ENCODE results near the gene TRAF3.
"Not testable (repeated sequence)": the region's sequence is repeated elsewhere in the genome, so short reads cannot be mapped to it uniquely, and the experiment has no call there.

Gene TRAF3

DNA sequence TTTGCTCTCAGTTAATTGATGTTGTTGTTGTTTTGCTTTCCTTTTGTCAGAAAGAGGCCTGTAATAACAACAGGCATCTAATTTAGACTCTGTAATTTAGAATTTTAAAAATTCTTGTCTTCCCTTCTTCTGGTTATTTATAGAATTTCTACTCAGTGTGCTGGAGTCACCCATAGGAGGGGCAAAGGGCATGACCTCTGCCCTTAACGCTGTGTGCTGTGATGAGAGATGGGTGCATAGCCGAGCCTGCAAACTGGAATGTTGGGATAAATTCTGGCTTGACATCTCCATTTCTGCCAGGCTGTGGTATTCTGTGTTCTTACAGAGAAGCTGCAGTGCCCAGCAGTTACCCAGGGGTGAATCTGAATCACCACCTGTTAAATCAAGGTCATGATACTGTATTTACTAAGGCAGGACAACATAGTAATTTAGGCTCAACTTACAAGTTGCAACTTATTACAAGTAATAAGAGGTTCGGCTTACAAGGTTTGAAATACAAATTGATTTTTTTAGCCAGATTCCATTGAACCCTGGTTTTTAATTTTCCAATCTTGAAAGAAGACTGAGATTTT lies 53.3 kb downstream of the TRAF3 start:
- no peak for DNase-seq

DNA sequence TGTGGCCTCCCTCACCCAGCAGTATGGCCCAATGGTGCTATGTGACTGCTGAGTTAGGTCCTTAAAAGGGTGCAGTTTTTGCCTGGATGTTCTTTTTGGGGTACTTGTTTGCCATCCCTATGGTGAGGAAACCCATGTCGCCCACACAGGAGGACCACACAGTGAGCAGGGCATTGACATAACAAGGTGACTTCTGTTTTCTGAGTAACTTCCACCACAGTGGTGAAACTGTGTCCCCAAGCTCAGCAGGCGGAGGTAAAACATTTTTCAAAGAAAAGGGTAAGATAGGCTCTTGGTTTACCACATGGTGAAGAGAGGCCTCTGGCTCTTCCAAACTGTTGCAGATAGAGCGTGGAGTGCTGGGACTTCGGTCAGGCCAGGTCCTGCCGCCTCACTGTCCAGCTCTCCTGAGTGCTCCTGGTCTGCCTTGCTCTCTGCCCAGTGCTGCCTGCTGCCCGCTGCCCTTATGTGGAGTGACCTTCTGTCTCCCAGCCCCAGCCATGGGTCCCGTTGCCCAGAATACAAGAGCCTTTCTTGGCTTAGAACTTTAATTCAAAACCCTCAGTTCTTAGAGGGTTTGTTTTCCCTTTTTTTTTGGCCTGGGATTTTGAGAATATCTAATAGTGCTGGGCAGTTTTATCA lies 54.0 kb downstream of the TRAF3 start:
- no peak for DNase-seq

DNA sequence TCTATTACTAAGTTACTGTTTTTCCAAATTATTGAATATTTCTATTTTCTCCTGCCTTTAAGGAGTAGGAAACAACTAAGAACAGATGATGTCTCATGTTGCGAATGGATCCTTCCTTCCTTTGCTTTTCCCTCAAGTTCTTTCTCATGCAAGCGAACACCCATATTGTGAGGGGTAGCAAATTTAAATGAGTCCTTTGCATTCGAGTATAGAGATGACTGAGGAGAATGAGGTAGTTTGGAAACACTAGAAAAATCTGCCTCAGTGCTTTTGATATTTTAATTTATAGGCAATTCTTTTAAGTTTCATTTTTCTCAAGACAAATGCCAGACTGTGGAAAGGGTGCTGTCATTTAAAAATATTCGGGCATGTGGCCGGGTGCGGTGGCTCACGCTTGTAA lies 56.1 kb downstream of the TRAF3 start:
- DNase-seq: no peak

DNA sequence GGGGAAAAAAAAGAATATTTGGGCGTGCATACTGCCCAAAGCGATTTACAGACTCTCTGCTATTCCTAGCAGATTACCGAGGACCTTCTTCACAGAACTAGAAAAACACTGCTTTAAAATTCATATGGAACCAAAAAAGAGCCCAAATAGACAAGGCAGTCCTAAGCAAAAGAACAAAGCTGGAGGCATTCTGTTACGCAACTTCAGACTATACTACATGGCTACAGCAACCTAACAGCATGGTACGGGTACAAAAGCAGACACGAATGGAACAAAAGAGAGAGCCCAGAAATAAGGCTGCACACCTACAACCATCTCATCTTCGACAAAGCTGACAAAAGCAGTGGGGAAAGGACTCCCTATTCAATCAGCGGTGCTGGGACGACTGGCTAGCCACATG lies 56.7 kb downstream of the TRAF3 start:
- DNase-seq: no peak

DNA sequence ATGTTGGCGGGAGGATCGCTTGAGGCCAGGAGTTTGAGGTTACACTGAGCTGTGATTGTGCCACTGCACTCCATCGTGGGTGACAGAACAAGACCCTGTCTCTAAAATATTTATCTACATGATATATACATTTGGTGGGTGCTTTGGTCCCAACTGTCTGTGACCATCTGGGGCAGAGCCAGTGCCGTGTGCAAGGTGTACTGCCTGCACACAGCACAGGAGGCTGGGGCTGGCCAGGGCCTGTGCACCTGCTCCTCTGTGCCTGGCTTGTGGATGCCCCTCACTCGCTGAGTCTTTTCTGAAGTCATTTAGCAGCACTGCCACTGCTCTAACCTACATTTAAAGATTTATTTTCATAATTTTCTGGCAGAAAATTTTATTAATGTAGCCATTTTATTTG lies 58.7 kb downstream of the TRAF3 start:
- no peak for DNase-seq

DNA sequence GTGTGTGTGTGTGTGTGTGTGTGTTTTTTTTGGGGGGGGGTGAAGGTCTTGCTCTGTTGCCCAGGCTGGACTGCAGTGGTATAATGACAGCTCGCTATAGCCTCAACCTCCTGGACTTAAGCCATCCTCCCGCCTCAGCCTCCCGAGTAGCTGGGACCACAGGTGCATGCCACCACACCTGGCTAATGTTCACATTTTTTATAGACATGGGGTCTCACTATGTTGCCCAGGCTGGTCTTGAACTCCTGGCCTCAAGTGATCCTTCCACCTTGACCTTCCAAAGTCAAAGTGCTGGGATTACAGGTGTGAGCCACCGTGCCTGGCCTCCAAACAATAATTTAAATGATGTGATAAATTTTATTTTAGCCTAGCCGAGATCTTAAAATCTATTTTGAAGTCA lies 59.9 kb downstream of the TRAF3 start:
- DNase-seq: not testable (repeated sequence)

DNA sequence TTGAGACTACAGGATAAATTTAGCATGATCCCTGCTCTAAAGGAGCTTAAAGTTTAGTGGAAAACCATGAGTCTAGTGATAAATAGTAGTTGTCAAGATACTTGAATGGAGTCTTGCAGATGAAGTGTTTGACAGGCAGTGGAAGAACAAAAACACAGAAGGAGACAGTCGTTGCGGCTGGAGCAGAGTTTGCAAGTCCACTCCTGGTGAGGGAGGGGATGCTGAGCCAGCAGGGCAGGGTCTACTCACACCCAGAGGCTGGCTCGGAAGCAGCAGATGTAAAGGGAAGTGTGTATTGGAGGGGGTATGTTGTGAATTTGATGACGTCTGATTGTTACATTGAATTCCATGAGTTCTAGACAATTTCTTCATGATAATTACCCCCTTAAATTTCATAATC lies 61.3 kb downstream of the TRAF3 start:
- DNase-seq: no peak

DNA sequence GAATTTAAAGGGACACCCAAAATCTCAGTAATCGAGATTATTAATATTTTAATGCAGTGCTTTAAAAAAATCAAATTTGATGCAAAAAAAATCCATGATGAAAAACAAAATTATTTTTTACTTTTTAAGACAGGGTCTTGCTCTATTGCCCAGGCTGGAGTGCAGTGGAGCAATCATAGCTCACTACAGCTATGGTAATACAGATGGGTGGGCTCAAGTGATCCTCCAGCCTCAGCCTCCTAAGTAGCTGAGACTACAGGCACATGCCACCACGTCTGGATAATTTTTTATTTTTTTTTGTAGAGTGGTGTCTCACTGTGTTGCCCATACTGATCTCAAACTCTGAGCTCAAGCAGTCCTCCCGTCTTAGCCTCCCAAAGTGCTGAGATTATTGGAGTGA lies 62.9 kb downstream of the TRAF3 start:
- no peak for DNase-seq

DNA sequence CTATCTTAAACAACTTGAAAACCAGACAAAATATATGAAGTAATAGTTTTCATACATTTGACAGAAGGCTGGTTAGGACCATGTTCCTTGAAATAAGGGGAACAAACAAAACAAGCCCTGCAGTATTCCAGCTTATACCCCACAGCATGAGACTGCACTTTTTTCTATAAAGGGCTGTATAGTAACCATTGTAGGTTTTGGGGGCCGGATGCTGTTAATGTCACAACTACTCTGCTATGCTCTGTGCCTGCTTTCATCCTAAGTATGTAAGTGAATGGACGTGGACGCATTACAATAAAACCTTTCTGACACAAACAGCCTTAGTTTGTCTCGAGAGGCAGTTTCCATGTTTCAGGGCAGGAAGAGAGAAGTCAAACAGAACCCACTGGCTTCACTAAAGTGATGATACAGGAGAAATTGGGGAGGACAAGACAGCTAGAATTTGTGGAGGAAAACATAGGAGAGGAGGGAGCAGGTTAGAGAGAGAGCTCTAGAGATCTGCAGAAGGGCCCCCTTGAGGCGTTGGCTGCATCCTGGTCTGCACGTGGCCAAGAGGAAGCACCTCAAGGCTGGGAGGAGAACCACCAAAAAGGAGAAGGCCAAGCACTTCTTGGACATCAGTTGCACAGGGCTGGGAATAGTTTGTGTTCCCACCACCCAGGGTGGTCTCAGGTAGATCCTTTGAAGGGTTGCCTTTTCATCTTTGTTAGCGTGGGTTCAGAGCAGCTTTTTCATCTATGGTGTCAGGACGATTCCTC lies 63.7 kb downstream of the TRAF3 start:
- no peak for DNase-seq

DNA sequence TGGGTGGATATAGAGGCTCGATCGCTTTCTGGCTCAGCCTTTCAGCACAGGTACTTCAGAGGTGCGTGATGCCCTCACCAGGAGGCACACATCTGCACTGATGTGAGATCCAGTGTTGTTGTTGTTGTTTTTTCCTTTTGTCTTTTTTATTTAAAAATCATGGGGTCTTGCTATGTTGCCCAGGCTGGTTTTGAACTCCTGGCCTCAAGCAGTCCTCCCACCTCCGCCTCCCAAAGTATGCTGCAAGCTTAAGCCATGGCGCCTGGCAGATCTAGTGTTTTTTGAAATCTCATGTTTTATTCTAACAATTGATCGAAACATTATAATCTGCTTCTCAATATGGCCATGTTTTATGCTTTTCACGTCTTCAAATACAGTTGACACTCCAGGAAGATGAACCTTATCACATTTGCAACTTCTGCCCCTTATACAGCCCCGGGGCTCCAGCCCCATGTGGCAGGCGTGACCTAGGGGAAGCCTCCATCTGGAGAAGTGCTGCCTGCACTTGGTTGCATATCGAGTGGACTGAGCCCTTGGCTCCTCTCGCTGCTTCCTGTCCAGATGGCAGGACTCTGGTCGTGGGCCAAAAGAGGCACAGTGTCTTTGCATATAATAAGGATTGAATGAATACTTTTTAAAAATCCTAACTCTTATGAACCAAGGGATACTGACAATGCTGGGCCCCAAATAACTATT lies 71.7 kb downstream of the TRAF3 start:
- DNase-seq: no peak

DNA sequence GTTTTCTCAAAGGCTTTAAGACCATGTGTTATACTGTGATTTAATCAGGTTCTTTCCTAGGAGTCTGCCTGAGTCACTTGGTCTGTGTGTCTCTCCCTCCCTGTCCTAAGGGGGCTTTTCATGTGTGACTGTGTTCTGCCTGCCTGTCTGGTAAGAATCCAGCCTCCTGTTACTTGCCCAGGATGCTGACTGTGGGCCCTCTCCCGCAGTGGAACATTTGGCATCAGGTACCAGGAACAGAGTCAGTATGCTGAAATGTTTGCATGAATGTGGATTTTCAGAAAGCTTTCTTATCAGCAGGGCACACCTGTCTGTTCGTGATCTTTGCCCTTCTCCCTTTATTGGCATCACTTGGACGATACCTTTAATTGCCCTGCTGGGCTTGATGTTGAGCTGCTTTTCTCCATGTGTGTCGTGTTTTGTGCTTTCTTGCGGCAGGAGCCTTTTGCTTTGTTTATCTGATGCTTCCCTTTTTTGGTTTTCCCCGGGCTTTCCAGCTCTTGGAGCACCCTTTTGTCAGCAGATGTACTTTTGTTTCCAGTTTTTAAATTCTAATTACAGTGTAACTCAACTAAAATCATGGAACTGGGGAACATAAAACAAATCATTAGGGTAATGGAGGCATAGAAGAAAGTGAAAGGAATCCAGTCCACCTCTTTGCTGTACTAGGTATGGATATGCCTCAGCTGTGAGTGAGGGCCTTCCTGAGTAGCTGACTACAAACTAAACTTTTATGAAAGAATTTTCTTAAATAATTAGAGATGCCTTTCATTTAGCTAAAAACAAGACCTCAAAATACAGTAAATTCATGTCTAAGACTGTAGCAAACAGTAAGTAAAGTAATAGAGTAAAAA lies 72.5 kb downstream of the TRAF3 start:
- DNase-seq: no peak

DNA sequence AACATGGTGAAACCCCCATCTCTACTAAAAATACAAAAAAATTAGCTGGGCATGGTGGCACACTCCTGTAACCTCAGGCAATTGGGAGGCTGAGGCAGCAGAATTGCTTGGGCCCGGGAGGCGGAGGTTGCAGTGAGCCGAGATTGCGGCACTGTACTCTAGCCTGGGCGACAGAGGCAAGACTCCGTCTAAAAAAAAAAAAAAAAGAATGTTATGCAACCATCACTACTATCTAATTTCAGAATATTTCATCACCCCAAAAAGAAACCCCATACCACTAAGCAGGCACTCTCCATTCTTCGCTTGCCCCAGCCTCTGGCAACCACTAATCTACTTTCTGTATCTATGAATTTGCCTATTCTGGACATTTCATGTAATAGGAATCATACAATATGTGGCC lies 76.4 kb downstream of the TRAF3 start:
- no peak for DNase-seq

DNA sequence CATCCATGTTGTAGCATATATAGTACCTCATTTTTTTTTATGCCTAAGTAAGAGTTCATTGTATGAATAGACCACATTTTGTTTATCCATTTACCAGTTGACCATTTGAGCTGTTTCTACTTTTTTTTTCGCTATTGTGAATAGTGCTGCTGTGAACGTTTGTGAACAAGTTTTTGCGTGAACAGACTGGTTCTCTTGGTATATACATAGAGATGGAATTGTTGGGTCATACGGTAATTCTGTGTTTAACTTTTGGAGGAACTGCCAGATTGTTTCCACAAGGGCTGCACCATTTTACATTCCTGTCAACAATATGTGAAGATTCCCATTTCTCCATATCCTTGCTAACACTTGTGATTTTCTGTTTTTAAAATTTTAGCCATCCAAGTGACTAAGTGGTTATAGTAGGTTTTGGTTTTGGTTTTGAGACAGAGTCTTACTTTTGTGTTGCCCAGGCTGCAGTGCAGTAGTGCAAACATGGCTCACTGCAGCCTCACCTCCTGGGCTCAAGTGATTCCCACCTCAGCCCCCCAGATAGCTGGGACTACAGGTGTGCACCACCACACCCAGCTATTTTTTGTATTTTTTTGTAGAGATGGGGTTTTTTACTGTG lies 76.9 kb downstream of the TRAF3 start:
- no peak for DNase-seq

DNA sequence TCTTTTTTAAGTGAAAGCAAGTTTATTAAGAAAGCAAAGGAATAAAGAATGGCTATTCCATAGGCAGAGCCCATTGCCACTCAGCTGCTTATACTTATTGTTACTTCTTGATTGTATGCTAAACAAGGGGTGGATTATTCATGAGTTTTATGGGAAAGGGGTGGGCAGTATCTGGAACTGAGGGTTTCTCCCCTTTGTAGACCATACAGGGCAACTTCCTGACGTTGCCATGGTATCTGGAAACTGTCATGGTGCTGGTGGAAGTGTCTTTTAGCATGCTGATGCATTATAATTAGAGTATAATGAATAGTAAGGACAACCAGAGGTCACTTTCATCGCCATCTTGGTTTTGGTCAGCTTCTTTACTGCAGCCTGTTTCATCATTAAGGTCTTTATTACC lies 78.9 kb downstream of the TRAF3 start:
- DNase-seq: no peak

DNA sequence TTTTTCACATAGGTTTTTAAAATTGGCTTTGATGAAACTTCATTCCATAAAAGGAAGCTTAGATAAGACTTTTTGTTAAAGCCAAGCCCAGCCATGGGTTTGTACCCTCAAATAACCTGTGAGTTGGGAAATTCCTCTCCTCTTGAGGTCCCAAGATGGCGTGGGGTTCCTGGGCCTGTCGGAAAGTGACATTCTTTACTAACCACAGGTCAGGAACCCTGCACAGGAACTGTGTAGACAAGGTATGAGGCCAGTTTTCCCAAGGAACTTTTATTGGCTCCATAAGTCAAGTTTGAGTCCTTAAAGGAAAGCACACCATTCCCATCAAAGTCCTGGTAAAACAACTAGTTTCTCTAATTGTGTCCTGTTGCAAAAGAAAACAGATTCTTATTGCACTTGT lies 80.2 kb downstream of the TRAF3 start:
- no peak for DNase-seq

DNA sequence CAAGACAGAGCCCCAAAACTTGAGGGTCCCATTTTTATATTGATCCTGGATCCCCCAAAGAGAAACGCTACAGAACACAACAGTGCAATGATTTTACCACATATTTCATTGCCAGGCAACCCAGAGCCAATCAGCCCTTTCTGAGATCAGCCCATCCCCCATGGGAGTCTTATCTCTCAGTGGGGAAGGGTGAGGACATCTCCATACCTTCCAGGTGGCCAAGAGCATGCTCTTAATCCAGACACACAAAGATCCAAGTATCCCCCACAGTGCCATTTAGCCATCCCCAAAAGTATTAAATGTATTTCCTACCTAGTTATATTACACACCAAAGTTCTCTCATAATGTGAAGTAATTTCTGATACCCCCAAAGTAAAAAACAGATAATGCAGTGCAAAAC lies 82.7 kb downstream of the TRAF3 start:
- DNase-seq: no peak

DNA sequence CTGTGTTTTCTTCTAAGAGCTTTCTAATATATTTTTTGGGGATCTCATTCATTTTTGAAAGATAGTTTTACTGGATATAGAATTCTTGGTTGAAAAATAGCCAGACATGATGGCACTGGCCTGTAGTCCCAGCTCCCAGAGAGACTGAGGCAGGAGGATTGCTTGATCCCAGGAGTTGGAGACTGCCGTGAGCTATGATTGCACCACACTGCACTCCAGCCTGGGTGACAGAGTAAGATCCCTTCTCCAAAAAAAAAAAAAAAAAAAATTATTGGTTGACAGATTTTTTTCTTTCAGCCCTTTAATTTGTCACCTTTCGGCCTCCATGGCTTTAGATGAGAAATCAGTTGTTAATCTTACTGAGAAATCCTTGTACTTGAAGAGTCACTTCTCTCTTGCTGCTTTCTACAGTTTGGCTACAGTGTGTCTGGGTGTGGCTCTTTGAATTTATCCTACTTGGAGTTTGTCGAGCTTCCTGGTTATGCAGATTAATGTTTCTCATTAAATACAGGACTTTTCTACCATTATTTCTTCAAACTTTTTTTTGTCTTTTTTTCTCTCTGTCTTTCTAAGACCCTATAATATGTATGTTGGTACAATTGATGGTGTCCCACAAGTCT lies 85.0 kb downstream of the TRAF3 start:
- DNase-seq: no peak

DNA sequence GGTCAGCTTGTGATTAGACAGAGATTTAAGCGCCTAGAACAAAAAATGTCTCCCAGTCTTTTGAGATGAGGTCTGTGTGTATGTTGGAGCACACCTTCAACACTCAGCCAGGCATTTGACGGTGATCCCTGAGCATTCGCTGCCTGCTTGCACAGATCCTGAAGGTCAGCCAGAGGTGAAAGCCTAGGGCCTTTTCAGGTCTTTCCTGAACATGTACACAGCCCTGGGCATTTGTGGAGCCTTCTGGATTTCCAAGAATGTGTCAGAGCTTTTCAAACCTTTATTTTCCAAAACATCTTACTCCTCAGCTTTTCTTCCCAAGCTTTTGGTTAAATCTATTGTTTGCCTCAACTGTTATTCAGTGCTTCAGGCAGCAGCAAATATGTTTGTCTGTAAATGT lies 86.1 kb downstream of the TRAF3 start:
- no peak for DNase-seq

DNA sequence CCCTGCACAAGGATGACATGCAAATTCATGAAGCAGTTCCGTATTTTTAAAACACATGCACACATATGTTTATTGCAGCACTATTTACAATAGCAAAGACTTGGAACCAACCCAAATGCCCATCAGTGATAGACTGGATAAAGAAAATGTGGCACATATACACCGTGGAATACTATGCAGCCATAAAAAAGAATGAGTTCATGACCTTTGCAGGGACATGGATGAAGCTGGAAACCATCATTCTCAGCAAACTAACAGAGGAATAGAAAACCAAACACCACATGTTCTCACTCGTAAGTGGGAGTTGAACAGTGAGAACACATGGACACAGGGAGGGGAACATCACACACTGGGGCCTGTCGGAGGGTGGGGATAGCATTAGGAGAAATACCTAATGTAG lies 88.7 kb downstream of the TRAF3 start:
- DNase-seq: not testable (repeated sequence)

DNA sequence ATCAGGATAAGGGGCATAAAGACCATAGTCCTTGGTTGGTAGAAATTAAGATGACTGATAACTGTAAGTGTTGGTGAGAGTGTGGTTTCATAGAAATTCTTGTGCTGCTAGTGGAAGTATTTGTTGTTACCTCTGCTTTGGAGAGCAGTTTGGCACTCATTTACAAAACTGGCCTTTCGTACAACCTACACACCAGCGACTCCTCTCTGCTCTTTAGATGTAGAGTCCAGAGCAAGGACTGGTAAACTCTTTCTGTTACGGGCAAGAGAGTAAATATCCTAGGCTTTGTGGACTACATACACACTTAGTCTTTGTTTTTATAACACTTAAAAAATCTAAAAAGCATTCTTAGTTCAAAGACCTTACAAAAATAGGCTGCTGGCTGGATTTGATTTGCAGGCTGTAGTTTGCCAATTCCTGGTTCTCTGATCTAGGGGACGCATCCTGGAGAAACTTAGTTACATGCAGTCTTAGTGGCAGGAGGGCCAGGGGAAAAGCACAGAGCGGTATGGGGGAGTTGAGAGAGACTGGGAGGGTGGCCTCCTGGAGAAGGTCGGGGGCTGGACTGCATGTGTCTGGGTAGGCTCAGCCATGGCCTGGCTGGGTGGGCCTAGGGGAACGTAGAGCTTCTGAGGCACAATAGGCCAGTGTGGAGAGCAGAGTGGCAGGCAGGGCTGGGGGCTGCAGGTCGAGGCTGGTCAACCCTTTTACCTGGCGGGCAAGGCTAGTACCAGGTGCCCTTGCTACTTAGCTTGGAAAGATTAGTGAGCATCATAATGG lies 89.9 kb downstream of the TRAF3 start:
- no peak for DNase-seq
